GM23338 (cell line): ENCODE data around the gene TRAPPC3L. TPM values are rescaled to one million over a fixed set of nuclear protein-coding genes. Genes with fewer than 3 reads are reported as not detected.
A peak's percentile ranks its signal among the peaks of the same experiment; 100 is the strongest.

Source experiments
- ATAC-seq: fragments of 200-7000 bp; cut with Tn5 transposase; 3 replicates; pipeline ENCODE4 v1.9.1; 2020
- DNase-seq: peaks from one replicate; pipeline ENCODE4 v3.0.0-alpha.2; 2015; ENCODE audit warnings: low spot score
- H2AFZ ChIP-seq: fragments of 200-600 bp; sonication (generic); 2 replicates; pipeline ENCODE4 v1.8.0; 2016; ENCODE audit warnings: antibody characterized with exemption, mild to moderate bottlenecking, moderate library complexity
- H3F3A ChIP-seq: fragments of 200-600 bp; sonication (generic); replicated peaks from 2 replicates; pipeline ENCODE4 v1.8.0; 2017; ENCODE audit warnings: antibody characterized with exemption, mixed run types, low read depth
- H3K27ac ChIP-seq: fragments of 200-600 bp; sonication (generic); 2 replicates; pipeline ENCODE4 v1.6.1; 2016; ENCODE audit warnings: low read depth
- H3K27me3 ChIP-seq: fragments of 200-600 bp; sonication (generic); 2 replicates; pipeline ENCODE4 v1.8.0; 2016; ENCODE audit warnings: mild to moderate bottlenecking, mixed run types, moderate library complexity; ENCODE audit not compliant: insufficient read depth
- H3K36me3 ChIP-seq: fragments of 200-600 bp; sonication (generic); 2 replicates; pipeline ENCODE4 v1.8.0; 2016; ENCODE audit warnings: mild to moderate bottlenecking; ENCODE audit not compliant: insufficient read depth
- H3K4me1 ChIP-seq: fragments of 200-600 bp; sonication (generic); 2 replicates; pipeline ENCODE4 v1.8.0; 2016; ENCODE audit warnings: mild to moderate bottlenecking, moderate library complexity; ENCODE audit not compliant: insufficient read depth
- H3K4me2 ChIP-seq: fragments of 200-600 bp; sonication (generic); 2 replicates; pipeline ENCODE4 v1.7.1; 2017; ENCODE audit warnings: mixed run types
- H3K4me3 ChIP-seq: fragments of 200-600 bp; sonication (generic); 2 replicates; pipeline ENCODE4 v1.6.1; 2016; ENCODE audit warnings: mixed run types
- H3K79me2 ChIP-seq: fragments of 200-600 bp; sonication (generic); replicated peaks from 2 replicates; pipeline ENCODE4 v1.8.0; 2017; ENCODE audit warnings: mild to moderate bottlenecking; ENCODE audit not compliant: insufficient read depth
- H3K9me2 ChIP-seq: fragments of 200-600 bp; sonication (generic); 2 replicates; pipeline ENCODE4 v1.8.0; 2017; ENCODE audit not compliant: insufficient read depth
- H4K20me1 ChIP-seq: fragments of 200-600 bp; sonication (generic); replicated peaks from 2 replicates; pipeline ENCODE4 v1.8.0; 2017; ENCODE audit warnings: mild to moderate bottlenecking; ENCODE audit not compliant: insufficient read depth
- H3K27ac Mint-ChIP-seq: 2 replicates; pipeline ENCODE4 v1.8.0; 2020; ENCODE audit warnings: inconsistent platforms, mild to moderate bottlenecking, moderate library complexity, mixed read lengths
- H3K27me3 Mint-ChIP-seq: 3 replicates; pipeline ENCODE4 v1.8.0; 2022; ENCODE audit warnings: low read depth, mild to moderate bottlenecking, moderate library complexity, mixed read lengths, inconsistent platforms; ENCODE audit not compliant: insufficient read depth, poor library complexity
- H3K36me3 Mint-ChIP-seq: 3 replicates; pipeline ENCODE4 v1.8.0; 2021; ENCODE audit warnings: low read depth, mild to moderate bottlenecking, inconsistent platforms, moderate library complexity, mixed read lengths
- H3K4me1 Mint-ChIP-seq: 3 replicates; pipeline ENCODE4 v1.8.0; 2020; ENCODE audit warnings: mild to moderate bottlenecking, inconsistent platforms, mixed read lengths
- H3K4me3 Mint-ChIP-seq: 3 replicates; pipeline ENCODE4 v1.8.0; 2021; ENCODE audit warnings: moderate library complexity, mild to moderate bottlenecking, inconsistent platforms, mixed read lengths
- H3K9me3 Mint-ChIP-seq: 3 replicates; pipeline ENCODE4 v1.8.0; 2020; ENCODE audit warnings: moderate library complexity, mild to moderate bottlenecking, inconsistent platforms, mixed read lengths
- CTCF ChIP-seq, 2 experiments: fragments of 200-600 bp in 1 of 2; sonication (generic) in 1 of 2; conservative IDR thresholded peaks; 2 replicates each; pipeline versions ENCODE4 v1.5.1 to v1.6.1; 2016 to 2017; ENCODE audit warnings: antibody characterized with exemption in 2 of 2, low read depth in 2 of 2, mild to moderate bottlenecking in 2 of 2, moderate library complexity in 1 of 2
- EZH2 ChIP-seq: fragments of 200-600 bp; sonication (generic); IDR thresholded peaks from one replicate; pipeline ENCODE4 v1.8.0; 2017; ENCODE audit warnings: antibody characterized with exemption, mild to moderate bottlenecking, low read depth; ENCODE audit not compliant: unreplicated experiment
- POLR2AphosphoS5 ChIP-seq: IDR thresholded peaks from 2 replicates; pipeline ENCODE4 v1.6.1; 2016; ENCODE audit warnings: antibody characterized with exemption, low read depth
- ZNF114 ChIP-seq: fragments of 250-450 bp; sonication (Bioruptor Pico); IDR thresholded peaks from 2 replicates; pipeline ENCODE4 v1.5.0; 2020; ENCODE audit warnings: mild to moderate bottlenecking, moderate library complexity
- ZNF331 ChIP-seq: fragments of 250-450 bp; sonication (Bioruptor Pico); IDR thresholded peaks from 2 replicates; pipeline ENCODE4 v1.5.0; 2020; ENCODE audit warnings: low read depth, mild to moderate bottlenecking, moderate library complexity
- polyA plus RNA-seq: library from polyadenylated mRNA; unstranded; fragments of >200 nt; fragmentation: Nextera tagmentation; extraction: Ambion mirVana; gene quantifications from 2 replicates; pipeline ENCODE4 v1.2.1, GENCODE V29; 2016
- total RNA-seq: library from RNA; depleted of rRNA; stranded (reverse); fragments of >200 nt; shearing (Covaris generic); gene quantifications from 2 replicates; pipeline ENCODE4 v1.2.3, GENCODE V29; 2014
- TF ChIP-seq, protein P1 (sequence below): IDR thresholded peaks from 2 replicates; pipeline ENCODE4 v1.6.1; 2016; ENCODE audit warnings: antibody characterized with exemption

TRAPPC3L gene
- total and polyA plus RNA-seq, 2 experiments from 2014 or later: not detected

DNA sequence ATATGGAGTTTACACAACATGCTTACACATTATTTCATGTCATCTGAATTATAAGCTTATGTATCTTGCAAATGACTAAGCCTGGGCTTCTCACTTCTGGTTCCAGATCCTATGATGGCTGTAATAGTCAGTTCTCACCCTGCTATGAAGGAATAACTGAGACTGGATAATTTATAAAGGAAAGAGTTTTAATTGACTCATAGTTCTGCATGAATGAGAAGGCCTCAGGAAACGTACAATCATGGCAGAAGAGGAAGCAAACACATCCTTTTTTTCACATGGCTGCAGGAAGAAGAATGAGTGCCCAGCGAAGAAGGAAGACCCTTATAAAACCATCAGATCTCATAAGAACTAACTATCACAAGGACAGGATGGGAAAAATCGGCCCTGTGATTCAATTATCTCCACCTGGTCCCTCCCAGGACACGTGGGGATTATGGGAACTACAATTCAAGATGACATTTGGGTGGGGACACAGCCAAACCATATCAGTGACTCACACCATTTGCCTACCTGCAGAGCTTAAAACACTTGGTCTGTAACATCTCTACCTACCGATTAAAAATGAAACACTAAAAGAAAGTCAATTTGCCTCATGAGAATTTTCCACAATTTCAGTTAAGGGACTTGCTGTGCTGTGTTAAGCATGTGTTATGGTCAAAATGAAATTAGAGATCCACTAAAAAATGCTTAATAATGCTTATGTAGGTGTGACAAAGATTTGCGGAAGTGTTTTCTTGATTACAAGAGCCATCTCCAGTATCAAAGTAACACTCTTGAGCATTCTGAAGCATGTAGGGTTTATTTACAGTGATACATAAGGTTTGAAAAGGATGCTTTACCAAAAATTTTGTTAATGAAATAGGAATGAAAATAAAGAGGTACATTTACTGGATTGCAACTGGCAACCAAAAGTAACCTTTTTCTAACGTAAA, 23.6 kb upstream of the TRAPPC3L start:
- H3K27me3 ChIP-seq: no peaks in the 10 kb centered on the region
- H3K4me1 ChIP-seq: peaks cover 11% of the 10 kb centered on the region; the same call in 1 of the 2 replicates
- no peaks in the 10 kb centered on the region for H3K9me2 ChIP-seq
- H3K36me3 ChIP-seq: no peaks in the 10 kb centered on the region
- no peaks in the 10 kb centered on the region for H4K20me1 ChIP-seq
- H3K79me2 ChIP-seq: peaks cover 31% of the 10 kb centered on the region
- H3K36me3 Mint-ChIP-seq: no peaks in the 10 kb centered on the region
- H3K9me3 Mint-ChIP-seq: no peaks in the 10 kb centered on the region; the same call in 2 of the 3 replicates
- H3K4me3 Mint-ChIP-seq: peak overlapping the region; percentile 100; the same call in 1 of the 3 replicates
- no peak for TF ChIP-seq EZH2
- H3K4me3 ChIP-seq: no peak overlapping the region
- H3K4me2 ChIP-seq: no peak overlapping the region
- no peak overlapping the region for H3K27ac Mint-ChIP-seq
- no peak for DNase-seq
- peaks cover 7% of the 10 kb centered on the region for H3K4me1 Mint-ChIP-seq
- no peak overlapping the region for H3K27ac ChIP-seq
- H3F3A ChIP-seq: peaks cover 11% of the 10 kb centered on the region
- no peak for ATAC-seq
- peaks cover 2% of the 10 kb centered on the region for H3K27me3 Mint-ChIP-seq
- no peak overlapping the region for H2AFZ ChIP-seq

GRCh38 chr6:116568111-116568510, 22.6 kb upstream of the TRAPPC3L start:
- no peak for TF ChIP-seq ZNF114 (CRISPR knock-in tag)
- no peak for TF ChIP-seq POLR2AphosphoS5
- TF ChIP-seq, protein P1, sequence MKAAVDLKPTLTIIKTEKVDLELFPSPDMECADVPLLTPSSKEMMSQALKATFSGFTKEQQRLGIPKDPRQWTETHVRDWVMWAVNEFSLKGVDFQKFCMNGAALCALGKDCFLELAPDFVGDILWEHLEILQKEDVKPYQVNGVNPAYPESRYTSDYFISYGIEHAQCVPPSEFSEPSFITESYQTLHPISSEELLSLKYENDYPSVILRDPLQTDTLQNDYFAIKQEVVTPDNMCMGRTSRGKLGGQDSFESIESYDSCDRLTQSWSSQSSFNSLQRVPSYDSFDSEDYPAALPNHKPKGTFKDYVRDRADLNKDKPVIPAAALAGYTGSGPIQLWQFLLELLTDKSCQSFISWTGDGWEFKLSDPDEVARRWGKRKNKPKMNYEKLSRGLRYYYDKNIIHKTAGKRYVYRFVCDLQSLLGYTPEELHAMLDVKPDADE: no peak
- no peak for TF ChIP-seq CTCF (conservative IDR thresholded peaks at IDR 0.05; ENCODE audit: low read depth in 2 of 2)
- no peak for TF ChIP-seq ZNF331 (CRISPR knock-in tag)
- no peak for TF ChIP-seq EZH2
- H4K20me1 ChIP-seq: no peaks in the 10 kb centered on the region
- no peak overlapping the region for H3K4me2 ChIP-seq
- no peaks in the 10 kb centered on the region for H3K36me3 ChIP-seq
- ATAC-seq (no peak), DNase-seq (no peak)
- no peak overlapping the region for H2AFZ ChIP-seq
- peaks cover 11% of the 10 kb centered on the region; the same call in 1 of the 2 replicates for H3K4me1 ChIP-seq
- H3K27ac Mint-ChIP-seq: no peak overlapping the region
- H3F3A ChIP-seq: peaks cover 11% of the 10 kb centered on the region
- no peaks in the 10 kb centered on the region for H3K9me2 ChIP-seq
- peaks cover 7% of the 10 kb centered on the region for H3K4me1 Mint-ChIP-seq
- peaks cover 2% of the 10 kb centered on the region for H3K27me3 Mint-ChIP-seq
- H3K4me3 ChIP-seq: no peak overlapping the region
- H3K79me2 ChIP-seq: peaks cover 21% of the 10 kb centered on the region
- no peaks in the 10 kb centered on the region for H3K36me3 Mint-ChIP-seq
- H3K4me3 Mint-ChIP-seq: no peak overlapping the region
- H3K27ac ChIP-seq: no peak overlapping the region
- no peaks in the 10 kb centered on the region; the same call in 2 of the 3 replicates for H3K9me3 Mint-ChIP-seq
- no peaks in the 10 kb centered on the region for H3K27me3 ChIP-seq
